ENCODE measurements around the gene MIOX.

The MIOX gene

GRCh38 chr22:50467773-50468440 lies 18.8 kb upstream of the MIOX start:
- H3K9ac ChIP-seq (ENCODE audit: low read length) = no peak overlapping the region
- no peak for DNase-seq (ENCODE audit: low read depth)

GRCh38 chr22:50468626-50469025 lies 18.0 kb upstream of the MIOX start:
- Histone ChIP-seq H3K9ac (ENCODE audit: low read length) (no peak overlapping the region), H3K4me1 (ENCODE audit: control insufficient read depth, insufficient read depth, low read length) (peaks cover 20% of the 10 kb centered on the region), H3K36me3 (ENCODE audit: control insufficient read depth, insufficient read depth, low read length, severe bottlenecking) (peaks cover 38% of the 10 kb centered on the region), H3K27me3 (replicated peaks; ENCODE audit: control insufficient read depth, insufficient read depth, low read length) (no peaks in the 10 kb centered on the region), H3K4me3 (ENCODE audit: low read length) (no peak overlapping the region), H3K9me3 (ENCODE audit: control insufficient read depth, low read length) (no peaks in the 10 kb centered on the region)
- no peak for DNase-seq (ENCODE audit: low read depth)

More at GRCh38 chr22:50467773-50468440, 18.8 kb upstream of the MIOX start:
- Histone ChIP-seq H3K4me1 (ENCODE audit: control insufficient read depth, insufficient read depth, low read length) (peaks cover 12% of the 10 kb centered on the region), H3K36me3 (ENCODE audit: control insufficient read depth, insufficient read depth, low read length, severe bottlenecking) (peaks cover 45% of the 10 kb centered on the region), H3K4me3 (ENCODE audit: low read length) (no peak overlapping the region), H3K27me3 (replicated peaks; ENCODE audit: control insufficient read depth, insufficient read depth, low read length) (no peaks in the 10 kb centered on the region), H3K9me3 (ENCODE audit: control insufficient read depth, low read length) (no peaks in the 10 kb centered on the region)

GRCh38 chr22:50469377-50470305 lies 17.0 kb upstream of the MIOX start:
- H3K27me3 ChIP-seq (replicated peaks; ENCODE audit: control insufficient read depth, insufficient read depth, low read length) = no peaks in the 10 kb centered on the region
- DNase-seq (ENCODE audit: low read depth) = no peak
- H3K9me3 ChIP-seq (ENCODE audit: control insufficient read depth, low read length) = no peaks in the 10 kb centered on the region
- peaks cover 23% of the 10 kb centered on the region for H3K4me1 ChIP-seq (ENCODE audit: control insufficient read depth, insufficient read depth, low read length)
- H3K9ac ChIP-seq (ENCODE audit: low read length) = no peak overlapping the region
- H3K4me3 ChIP-seq (ENCODE audit: low read length) = no peak overlapping the region
- H3K36me3 ChIP-seq (ENCODE audit: control insufficient read depth, insufficient read depth, low read length, severe bottlenecking) = peaks cover 28% of the 10 kb centered on the region

GRCh38 chr22:50470491-50470890 lies 16.2 kb upstream of the MIOX start:
- peaks cover 25% of the 10 kb centered on the region for H3K4me1 ChIP-seq (ENCODE audit: control insufficient read depth, insufficient read depth, low read length)
- H3K9me3 ChIP-seq (ENCODE audit: control insufficient read depth, low read length) = no peaks in the 10 kb centered on the region
- no peak overlapping the region for H3K9ac ChIP-seq (ENCODE audit: low read length)
- peaks cover 19% of the 10 kb centered on the region for H3K36me3 ChIP-seq (ENCODE audit: control insufficient read depth, insufficient read depth, low read length, severe bottlenecking)
- no peaks in the 10 kb centered on the region for H3K27me3 ChIP-seq (replicated peaks; ENCODE audit: control insufficient read depth, insufficient read depth, low read length)
- no peak for DNase-seq (ENCODE audit: low read depth)
- no peak overlapping the region for H3K4me3 ChIP-seq (ENCODE audit: low read length)

- H3K36me3 ChIP-seq (ENCODE audit: control insufficient read depth, insufficient read depth, low read length, severe bottlenecking) = peaks cover 11% of the 10 kb centered on the region
- H3K9me3 ChIP-seq (ENCODE audit: control insufficient read depth, low read length) = no peaks in the 10 kb centered on the region
- no peak overlapping the region for H3K4me3 ChIP-seq (ENCODE audit: low read length)
- no peak overlapping the region for H3K9ac ChIP-seq (ENCODE audit: low read length)
- peaks cover 25% of the 10 kb centered on the region for H3K4me1 ChIP-seq (ENCODE audit: control insufficient read depth, insufficient read depth, low read length)
- no peaks in the 10 kb centered on the region for H3K27me3 ChIP-seq (replicated peaks; ENCODE audit: control insufficient read depth, insufficient read depth, low read length)
- no peak for DNase-seq (ENCODE audit: low read depth)
These were observed 15.3 kb upstream of the MIOX start for GRCh38 chr22:50471197-50471847.

GRCh38 chr22:50471962-50472361 lies 14.7 kb upstream of the MIOX start:
- H3K4me3 ChIP-seq (ENCODE audit: low read length) = no peak overlapping the region
- H3K27me3 ChIP-seq (replicated peaks; ENCODE audit: control insufficient read depth, insufficient read depth, low read length) = no peaks in the 10 kb centered on the region
- no peaks in the 10 kb centered on the region for H3K9me3 ChIP-seq (ENCODE audit: control insufficient read depth, low read length)
- H3K9ac ChIP-seq (ENCODE audit: low read length) = no peak overlapping the region
- DNase-seq (ENCODE audit: low read depth) = no peak
- peaks cover 5% of the 10 kb centered on the region for H3K36me3 ChIP-seq (ENCODE audit: control insufficient read depth, insufficient read depth, low read length, severe bottlenecking)
- H3K4me1 ChIP-seq (ENCODE audit: control insufficient read depth, insufficient read depth, low read length) = peaks cover 25% of the 10 kb centered on the region

GRCh38 chr22:50473088-50473487 lies 13.6 kb upstream of the MIOX start:
- no peaks in the 10 kb centered on the region for H3K27me3 ChIP-seq (replicated peaks; ENCODE audit: control insufficient read depth, insufficient read depth, low read length)
- H3K9ac ChIP-seq (ENCODE audit: low read length) = peak overlapping the region; percentile 84
- no peaks in the 10 kb centered on the region for H3K36me3 ChIP-seq (ENCODE audit: control insufficient read depth, insufficient read depth, low read length, severe bottlenecking)
- H3K4me1 ChIP-seq (ENCODE audit: control insufficient read depth, insufficient read depth, low read length) = peaks cover 25% of the 10 kb centered on the region
- no peaks in the 10 kb centered on the region for H3K9me3 ChIP-seq (ENCODE audit: control insufficient read depth, low read length)
- no peak for DNase-seq (ENCODE audit: low read depth)
- peak overlapping the region; percentile 84 for H3K4me3 ChIP-seq (ENCODE audit: low read length)

- H3K4me3 ChIP-seq (ENCODE audit: low read length) = peak overlapping the region; percentile 84
- H3K4me1 ChIP-seq (ENCODE audit: control insufficient read depth, insufficient read depth, low read length) = peaks cover 22% of the 10 kb centered on the region
- no peaks in the 10 kb centered on the region for H3K36me3 ChIP-seq (ENCODE audit: control insufficient read depth, insufficient read depth, low read length, severe bottlenecking)
- no peaks in the 10 kb centered on the region for H3K27me3 ChIP-seq (replicated peaks; ENCODE audit: control insufficient read depth, insufficient read depth, low read length)
- peak; percentile 76 for DNase-seq (ENCODE audit: low read depth)
- peak overlapping the region; percentile 84 for H3K9ac ChIP-seq (ENCODE audit: low read length)
- H3K9me3 ChIP-seq (ENCODE audit: control insufficient read depth, low read length) = no peaks in the 10 kb centered on the region
These were observed 12.6 kb upstream of the MIOX start for GRCh38 chr22:50473855-50474671.

- no peaks in the 10 kb centered on the region for H3K9me3 ChIP-seq (ENCODE audit: control insufficient read depth, low read length)
- H3K4me3 ChIP-seq (ENCODE audit: low read length) = peak within 1 kb of the TSS; percentile 84
- no peaks in the 10 kb centered on the region for H3K36me3 ChIP-seq (ENCODE audit: control insufficient read depth, insufficient read depth, low read length, severe bottlenecking)
- peak within 1 kb of the TSS; percentile 86 for H3K9ac ChIP-seq (ENCODE audit: low read length)
- peaks cover 5% of the 10 kb centered on the region for H3K27me3 ChIP-seq (replicated peaks; ENCODE audit: control insufficient read depth, insufficient read depth, low read length)
- peaks cover 19% of the 10 kb centered on the region for H3K4me1 ChIP-seq (ENCODE audit: control insufficient read depth, insufficient read depth, low read length)
- DNase-seq (ENCODE audit: low read depth) = peak; percentile 98
These were observed 11.7 kb upstream of the MIOX start, which contains the start of gene SBF1 for GRCh38 chr22:50474710-50475651. Gene SBF1 (minus strand): TSS chr22:50475035. CDS start chr22:50474840, 195 bp downstream.

GRCh38 chr22:50475652-50476002 lies 11.0 kb upstream of the MIOX start:
- peaks cover 10% of the 10 kb centered on the region for H3K27me3 ChIP-seq (replicated peaks; ENCODE audit: control insufficient read depth, insufficient read depth, low read length)
- H3K4me1 ChIP-seq (ENCODE audit: control insufficient read depth, insufficient read depth, low read length) = peaks cover 14% of the 10 kb centered on the region
- peak overlapping the region; percentile 86 for H3K9ac ChIP-seq (ENCODE audit: low read length)
- no peaks in the 10 kb centered on the region for H3K9me3 ChIP-seq (ENCODE audit: control insufficient read depth, low read length)
- no peaks in the 10 kb centered on the region for H3K36me3 ChIP-seq (ENCODE audit: control insufficient read depth, insufficient read depth, low read length, severe bottlenecking)
- no peak for DNase-seq (ENCODE audit: low read depth)
- peak overlapping the region; percentile 84 for H3K4me3 ChIP-seq (ENCODE audit: low read length)
